Astrocyte (in vitro differentiated cells and primary cell): ENCODE data around the gene FBN2.

Source experiments
- CTCF ChIP-seq: IDR thresholded peaks from 2 replicates; pipeline ENCODE4 v1.5.1; 2011; ENCODE audit warnings: low read depth, mild to moderate bottlenecking, inconsistent platforms, low read length, moderate library complexity; ENCODE audit not compliant: insufficient read depth
- EZH2 ChIP-seq: IDR thresholded peaks from 2 replicates; pipeline ENCODE4 v1.6.1; 2012; ENCODE audit warnings: mild to moderate bottlenecking, low read length, inconsistent platforms; ENCODE audit not compliant: insufficient read depth

- no peak for TF ChIP-seq CTCF
- no peak for TF ChIP-seq EZH2
Observed at GRCh38 chr5:128455841-128456361, 82.1 kb downstream of the FBN2 start.
